HG02763 (cell line): ENCODE data around the gene PPP1R3D.
"Not testable (repeated sequence)": the region's sequence is repeated elsewhere in the genome, so short reads cannot be mapped to it uniquely, and the experiment has no call there.

Experiments used
- ATAC-seq: cut with Tn5 transposase; IDR thresholded peaks from one replicate; pipeline ENCODE4 v1.9.1; 2021; ENCODE audit warnings: mild to moderate bottlenecking, moderate library complexity; ENCODE audit not compliant: unreplicated experiment

Gene PPP1R3D

DNA sequence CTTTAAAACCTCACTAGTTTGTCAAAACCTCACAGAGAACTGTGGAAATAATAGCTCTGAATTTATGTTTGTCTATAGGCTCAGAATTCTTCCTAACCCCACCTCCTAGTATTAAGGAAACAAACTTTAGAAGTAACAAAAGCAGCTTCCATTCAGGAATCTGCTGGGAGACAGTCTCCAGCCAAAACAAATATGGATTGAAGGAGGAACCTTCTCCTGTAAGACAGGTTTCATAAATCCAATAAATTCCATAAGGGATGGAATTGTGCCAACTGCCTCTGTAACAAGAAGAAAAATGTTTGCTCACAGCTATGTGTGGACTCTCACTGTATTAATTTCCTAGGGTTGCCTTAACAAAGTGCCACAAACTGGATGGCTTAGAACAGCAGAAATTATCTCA lies 14.2 kb downstream of the PPP1R3D start:
- ATAC-seq: no peak

GRCh38 chr20:59925359-59925758 lies 14.7 kb downstream of the PPP1R3D start:
- no peak for ATAC-seq

GRCh38 chr20:59923514-59923913 lies 16.6 kb downstream of the PPP1R3D start:
- no peak for ATAC-seq

DNA sequence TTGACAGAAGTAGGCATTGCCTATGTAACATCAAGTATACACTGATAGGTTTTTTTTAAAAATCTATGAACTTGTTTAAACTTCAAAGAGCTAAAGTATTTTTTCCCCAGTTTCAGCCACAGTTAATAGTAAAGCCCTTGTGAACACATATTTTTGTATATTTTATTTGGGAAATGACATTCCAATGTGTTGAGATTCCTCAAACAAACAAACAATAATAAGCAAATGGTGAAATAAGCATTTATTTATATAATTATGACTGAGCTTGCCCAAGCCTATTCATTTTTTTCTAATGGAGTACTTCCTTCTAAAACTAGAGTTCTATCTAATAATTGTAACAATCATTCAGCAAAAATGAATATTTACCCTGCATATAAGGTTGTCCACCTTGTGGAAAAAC lies 19.2 kb downstream of the PPP1R3D start:
- ATAC-seq: no peak

- ATAC-seq: no peak
Observed at GRCh38 chr20:59912609-59913008, 27.5 kb downstream of the PPP1R3D start.

DNA sequence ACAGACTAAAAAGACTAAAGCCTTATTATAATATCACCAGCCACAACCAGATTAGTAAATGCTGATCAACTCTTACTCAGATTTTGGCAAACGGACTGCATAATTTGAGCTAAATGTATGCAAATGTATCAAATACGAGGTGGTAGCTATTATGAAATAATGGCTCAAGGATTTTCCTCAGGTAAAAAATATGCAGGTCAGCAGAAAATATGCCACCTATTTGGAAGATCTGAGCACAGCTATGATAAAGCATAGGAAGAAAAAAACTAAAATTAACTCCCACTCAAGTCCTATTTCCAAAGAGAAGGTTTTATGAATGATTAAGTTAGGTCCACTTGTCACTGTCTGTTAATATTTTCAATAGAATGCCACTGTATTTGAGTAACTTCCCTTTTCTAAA lies 29.1 kb downstream of the PPP1R3D start:
- no peak for ATAC-seq

DNA sequence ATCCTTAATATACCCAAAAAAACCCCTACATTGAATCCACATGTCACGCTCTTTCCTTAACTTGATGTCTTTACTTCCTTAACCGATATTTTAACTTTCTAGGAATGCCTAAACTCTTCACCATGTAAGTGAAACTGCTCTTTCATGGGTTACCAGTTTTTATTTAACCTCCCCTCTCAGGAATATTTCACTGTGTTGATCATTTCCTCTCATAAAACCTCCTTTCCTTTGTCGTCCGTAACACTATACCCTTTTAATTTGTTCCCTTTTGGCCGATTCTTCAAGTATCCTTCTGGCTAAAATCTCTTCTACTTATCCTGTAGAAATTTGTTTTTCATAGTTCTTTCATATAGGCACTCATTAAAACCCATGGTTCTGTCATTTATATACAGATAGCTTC lies 31.2 kb downstream of the PPP1R3D start:
- ATAC-seq: no peak

DNA sequence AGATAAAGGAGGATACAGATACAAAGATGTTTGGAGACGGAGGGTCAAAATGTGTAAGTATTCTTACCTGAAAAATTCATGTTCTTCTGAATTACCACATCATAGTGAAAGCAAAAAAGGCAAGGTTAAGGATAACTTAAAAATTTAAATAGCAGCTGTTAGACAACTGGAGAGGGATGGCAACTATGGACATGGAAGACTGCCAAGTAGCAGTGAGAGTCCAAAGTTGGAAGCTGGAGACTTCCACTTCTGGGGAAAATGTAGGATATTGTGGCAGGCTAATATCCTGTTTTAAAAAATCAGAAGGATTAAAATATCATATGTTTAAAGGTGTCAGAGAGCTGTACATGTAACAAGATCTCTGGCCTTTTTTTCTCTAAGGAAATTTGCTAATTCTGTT lies 36.5 kb downstream of the PPP1R3D start:
- ATAC-seq: no peak

DNA sequence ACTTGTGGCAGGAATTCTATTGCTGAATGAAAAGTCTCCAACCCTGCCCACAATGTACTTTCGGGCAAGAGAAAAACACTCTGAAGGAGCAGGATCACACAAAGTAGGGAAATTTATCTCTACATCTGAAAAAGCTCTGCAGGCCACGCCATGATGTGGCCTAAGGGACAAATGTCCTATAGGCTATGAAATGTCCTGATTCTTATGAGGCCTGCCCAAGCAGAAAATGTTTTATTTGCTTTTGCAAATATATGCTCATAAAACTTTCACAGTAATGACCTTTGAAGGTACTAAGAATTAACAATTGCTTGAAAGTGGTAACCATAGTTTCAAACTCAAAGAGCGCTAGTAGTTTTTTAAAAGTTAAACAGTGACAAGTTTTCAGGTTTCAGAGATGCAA lies 37.6 kb downstream of the PPP1R3D start:
- no peak for ATAC-seq

- ATAC-seq: no peak
Observed at GRCh38 chr20:59895908-59896307, 44.2 kb downstream of the PPP1R3D start.

- no peak for ATAC-seq
Observed at GRCh38 chr20:59891581-59891980, 48.5 kb downstream of the PPP1R3D start.

- ATAC-seq: not testable (repeated sequence)
Observed at GRCh38 chr20:59890035-59890434, 50.1 kb downstream of the PPP1R3D start.

DNA sequence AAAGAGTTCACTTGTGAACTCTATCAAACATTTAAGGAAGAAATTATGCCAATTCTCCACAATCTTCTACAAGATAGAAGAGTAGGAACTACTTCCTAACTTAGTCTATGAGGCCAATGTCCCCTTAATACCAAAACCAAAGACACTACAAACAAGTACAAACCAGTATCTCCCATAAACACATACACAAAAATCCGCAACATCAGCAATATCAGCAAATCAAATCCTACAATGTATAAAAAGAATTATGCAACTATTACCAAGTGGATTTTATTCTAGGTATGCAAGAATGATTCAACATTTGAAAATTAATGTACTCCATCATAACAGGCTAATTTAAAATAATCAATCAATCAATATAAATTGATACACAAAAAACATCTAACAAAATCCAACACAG lies 52.1 kb downstream of the PPP1R3D start:
- no peak for ATAC-seq
